PC-3 (cell line): ENCODE measurements around the gene FNDC10. TPM values are rescaled to one million over a fixed set of nuclear protein-coding genes. Genes with fewer than 3 reads are reported as not detected.

Experiments used
- ATAC-seq: fragments of 200-7000 bp; cut with Tn5 transposase; 2 replicates; pipeline ENCODE4 v1.9.1; 2020; ENCODE audit warnings: mild to moderate bottlenecking, moderate library complexity
- BruUV-seq: library from RNA; stranded (reverse); fragments of 400-500 nt; replicated peaks from 2 replicates; lab custom pipeline; 2021; lab: Mats Ljungman, UMichigan
- CTCF ChIA-PET: fragments of 300-600 bp; sonication (Branson Sonifier 250); formaldehyde crosslinking; loops from one replicate; lab custom pipeline; 2022; ENCODE audit warnings: antibody characterized with exemption; lab: Charles Lee
- POLR2A ChIA-PET: fragments of 300-600 bp; sonication (Branson Sonifier 250); formaldehyde crosslinking; loops from one replicate; lab custom pipeline; 2022; ENCODE audit warnings: antibody characterized with exemption; ENCODE audit not compliant: unreplicated experiment; lab: Charles Lee
- DNase-seq: peaks from one replicate; pipeline ENCODE4 v3.0.0-alpha.2; 2015
- H2AFZ ChIP-seq: fragments of 300-600 bp; sonication (generic); 2 replicates; pipeline ENCODE4 v1.6.0; 2016; ENCODE audit warnings: antibody characterized with exemption, low read length
- H3F3A ChIP-seq: fragments of 300-600 bp; sonication (generic); one replicate; pipeline ENCODE4 v1.6.0; 2017; ENCODE audit warnings: antibody characterized with exemption, low read length, control low read depth, mild to moderate bottlenecking; ENCODE audit not compliant: unreplicated experiment
- H3K27ac ChIP-seq: fragments of 300-600 bp; sonication (generic); 2 replicates; pipeline ENCODE4 v1.5.1; 2016; ENCODE audit warnings: mild to moderate bottlenecking, low read length
- H3K27me3 ChIP-seq: fragments of 300-600 bp; sonication (generic); 2 replicates; pipeline ENCODE4 v1.6.1; 2016; ENCODE audit warnings: low read length, mixed read lengths
- H3K36me3 ChIP-seq: fragments of 300-600 bp; sonication (generic); 2 replicates; pipeline ENCODE4 v1.6.1; 2016; ENCODE audit warnings: low read depth, mixed run types, low read length, mixed read lengths
- H3K4me1 ChIP-seq: fragments of 300-600 bp; sonication (generic); 2 replicates; pipeline ENCODE4 v1.5.1; 2016; ENCODE audit warnings: low read length; ENCODE audit not compliant: insufficient read depth
- H3K4me2 ChIP-seq: fragments of 300-600 bp; sonication (generic); 2 replicates; pipeline ENCODE4 v1.6.0; 2016; ENCODE audit warnings: low read length
- H3K4me3 ChIP-seq: fragments of 300-600 bp; sonication (generic); 2 replicates; pipeline ENCODE4 v1.5.1; 2016; ENCODE audit warnings: mild to moderate bottlenecking, low read length, mixed read lengths
- H3K79me2 ChIP-seq: fragments of 300-600 bp; sonication (generic); 2 replicates; pipeline ENCODE4 v1.6.1; 2017; ENCODE audit warnings: low read length, mixed read lengths
- H3K9ac ChIP-seq: fragments of 300-600 bp; sonication (generic); 2 replicates; pipeline ENCODE4 v1.6.0; 2016; ENCODE audit warnings: mild to moderate bottlenecking, low read length
- H3K9me2 ChIP-seq: fragments of 300-600 bp; sonication (generic); replicated peaks from 2 replicates; pipeline ENCODE4 v1.6.1; 2016; ENCODE audit warnings: mixed run types, low read length, mixed read lengths
- H3K9me3 ChIP-seq: fragments of 300-600 bp; sonication (generic); 2 replicates; pipeline ENCODE4 v1.6.1; 2016; ENCODE audit warnings: low read length, mixed read lengths
- H4K20me1 ChIP-seq: fragments of 300-600 bp; sonication (generic); 2 replicates; pipeline ENCODE4 v1.6.1; 2016; ENCODE audit warnings: low read length, mixed read lengths
- EZH2 ChIP-seq: fragments of 300-600 bp; sonication (generic); IDR thresholded peaks from one replicate; pipeline ENCODE4 v1.6.1; 2017; ENCODE audit warnings: antibody characterized with exemption, mild to moderate bottlenecking, low read length; ENCODE audit not compliant: unreplicated experiment
- EZH2phosphoT487 ChIP-seq: fragments of 300-600 bp; sonication (generic); IDR thresholded peaks from 2 replicates; pipeline ENCODE4 v1.6.1; 2018; ENCODE audit warnings: mild to moderate bottlenecking, antibody characterized with exemption, low read length, borderline replicate concordance
- intact Hi-C: fragments of 100-400 bp; cut with micrococcal nuclease; formaldehyde crosslinking; loops from 2 replicates; pipeline ENCODE4 v1.9.0; 2023
- total RNA-seq: library from RNA; depleted of rRNA; stranded (reverse); fragments of >200 nt; gene quantifications from 2 replicates; pipeline ENCODE4 v1.2.3, GENCODE V29; 2014
- TF ChIP-seq, protein P1 (sequence below): fragments of 300-600 bp; sonication (generic); conservative IDR thresholded peaks from 2 replicates; pipeline ENCODE4 v1.5.1; 2017; ENCODE audit warnings: antibody characterized with exemption, low read depth, mild to moderate bottlenecking, low read length

The FNDC10 gene
- total RNA-seq, 1 experiment from 2014 or later: 8.8 TPM

DNA sequence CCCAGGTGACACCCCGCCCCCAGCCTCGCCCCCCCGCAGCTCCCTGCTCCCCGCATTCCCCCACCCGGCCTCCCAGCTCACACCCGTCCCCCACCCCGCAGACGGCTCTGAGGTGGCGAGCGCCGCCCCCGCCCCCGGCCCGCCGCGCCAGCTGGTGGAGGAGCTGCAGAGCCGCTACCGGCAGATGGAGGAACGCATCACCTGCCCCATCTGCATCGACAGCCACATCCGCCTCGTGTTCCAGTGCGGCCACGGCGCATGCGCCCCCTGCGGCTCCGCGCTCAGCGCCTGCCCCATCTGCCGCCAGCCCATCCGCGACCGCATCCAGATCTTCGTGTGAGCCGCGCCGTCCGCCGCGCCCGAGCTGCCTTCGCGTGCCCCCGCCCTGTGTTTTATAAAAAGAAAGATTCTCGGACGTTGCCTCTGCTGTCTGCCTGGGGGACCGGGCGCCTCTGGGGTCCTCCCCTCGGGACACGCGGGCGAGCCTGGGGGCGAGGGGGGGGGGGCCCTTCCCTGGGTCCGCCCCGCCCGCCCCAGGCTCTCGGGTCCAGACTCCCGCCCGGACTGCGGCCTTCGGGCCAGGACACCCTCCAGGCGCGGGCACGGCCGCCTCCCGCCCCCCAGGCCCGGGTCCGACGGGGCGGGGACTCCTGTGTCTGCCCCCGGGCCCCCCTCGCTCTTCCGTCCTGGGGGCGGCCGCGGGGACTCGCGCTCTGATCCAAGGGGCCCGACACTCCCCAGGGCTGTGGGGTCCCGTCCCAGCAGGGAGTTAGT is 30.4 kb upstream of the FNDC10 start:
- H2AFZ ChIP-seq: no peak overlapping the region
- H4K20me1 ChIP-seq: no peaks in the 10 kb centered on the region
- H3K36me3 ChIP-seq: no peaks in the 10 kb centered on the region
- no peak overlapping the region for H3K4me3 ChIP-seq
- no peak for ATAC-seq
- H3K9ac ChIP-seq: no peak overlapping the region
- no peaks in the 10 kb centered on the region for H3K9me3 ChIP-seq
- H3K27me3 ChIP-seq: no peaks in the 10 kb centered on the region
- CTCF ChIA-PET: interaction anchor here (0.6 kb wide), 1 partner anchor 15 kb away, joined by 4 read pairs; the partner anchor contains the start of gene MIB2
- H3K27ac ChIP-seq: no peak overlapping the region
- no peaks in the 10 kb centered on the region for H3K79me2 ChIP-seq
- H3F3A ChIP-seq: no peaks in the 10 kb centered on the region
- intact Hi-C loops: no loop called here
- DNase-seq: no peak
- no peaks in the 10 kb centered on the region for H3K9me2 ChIP-seq
- no peak overlapping the region for H3K4me2 ChIP-seq
- POLR2A ChIA-PET: interaction anchor here (0.5 kb wide), 1 partner anchor 172 kb away, joined by 5 read pairs; no protein-coding TSS in a partner anchor
- H3K4me1 ChIP-seq: peaks cover 7% of the 10 kb centered on the region; the same call in 1 of the 2 replicates
- TF ChIP-seq EZH2 (no peak), EZH2phosphoT487 (no peak)
- TF ChIP-seq, protein P1, sequence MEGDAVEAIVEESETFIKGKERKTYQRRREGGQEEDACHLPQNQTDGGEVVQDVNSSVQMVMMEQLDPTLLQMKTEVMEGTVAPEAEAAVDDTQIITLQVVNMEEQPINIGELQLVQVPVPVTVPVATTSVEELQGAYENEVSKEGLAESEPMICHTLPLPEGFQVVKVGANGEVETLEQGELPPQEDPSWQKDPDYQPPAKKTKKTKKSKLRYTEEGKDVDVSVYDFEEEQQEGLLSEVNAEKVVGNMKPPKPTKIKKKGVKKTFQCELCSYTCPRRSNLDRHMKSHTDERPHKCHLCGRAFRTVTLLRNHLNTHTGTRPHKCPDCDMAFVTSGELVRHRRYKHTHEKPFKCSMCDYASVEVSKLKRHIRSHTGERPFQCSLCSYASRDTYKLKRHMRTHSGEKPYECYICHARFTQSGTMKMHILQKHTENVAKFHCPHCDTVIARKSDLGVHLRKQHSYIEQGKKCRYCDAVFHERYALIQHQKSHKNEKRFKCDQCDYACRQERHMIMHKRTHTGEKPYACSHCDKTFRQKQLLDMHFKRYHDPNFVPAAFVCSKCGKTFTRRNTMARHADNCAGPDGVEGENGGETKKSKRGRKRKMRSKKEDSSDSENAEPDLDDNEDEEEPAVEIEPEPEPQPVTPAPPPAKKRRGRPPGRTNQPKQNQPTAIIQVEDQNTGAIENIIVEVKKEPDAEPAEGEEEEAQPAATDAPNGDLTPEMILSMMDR: no peak
- no TSS peak for BruUV-seq

DNA sequence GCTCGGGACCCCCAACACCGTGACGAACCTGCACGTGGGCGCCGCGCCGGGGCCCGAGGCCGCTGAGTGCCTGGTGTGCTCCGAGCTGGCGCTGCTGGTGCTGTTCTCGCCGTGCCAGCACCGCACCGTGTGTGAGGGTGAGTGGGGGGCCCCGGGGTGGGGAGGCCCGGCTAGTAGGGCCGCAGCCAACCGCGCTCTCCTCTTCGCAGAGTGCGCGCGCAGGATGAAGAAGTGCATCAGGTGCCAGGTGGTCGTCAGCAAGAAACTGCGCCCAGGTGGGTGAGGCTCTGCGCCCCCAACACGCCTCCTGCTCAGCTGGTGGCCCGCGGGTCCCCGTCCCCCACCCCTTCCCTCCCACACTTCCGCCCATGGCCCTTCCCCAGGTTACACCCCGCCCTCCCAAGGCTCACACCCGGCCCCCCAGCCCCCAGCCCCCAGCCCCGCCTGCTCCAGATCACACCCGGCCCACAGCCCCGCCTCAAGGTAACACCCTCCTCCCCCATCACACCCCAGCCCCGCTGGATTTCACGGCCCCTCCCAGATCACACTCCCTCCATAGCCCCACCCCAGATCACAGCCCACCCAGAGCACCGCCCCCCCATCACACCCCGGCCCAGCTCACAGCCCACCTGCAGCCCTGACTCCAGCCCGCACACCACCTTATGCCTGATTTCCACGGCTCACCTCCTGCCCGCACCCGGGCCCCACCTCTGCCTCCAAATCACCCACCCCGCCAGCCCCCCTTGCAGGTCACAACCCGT is 29.7 kb upstream of the FNDC10 start:
- no peak for ATAC-seq
- Histone ChIP-seq H3K36me3 (no peaks in the 10 kb centered on the region), H3K9me3 (no peaks in the 10 kb centered on the region), H3K79me2 (no peaks in the 10 kb centered on the region), H3K9me2 (no peaks in the 10 kb centered on the region), H3K27me3 (no peaks in the 10 kb centered on the region), H3K4me3 (no peak overlapping the region), H2AFZ (no peak overlapping the region), H3F3A (no peaks in the 10 kb centered on the region), H3K4me2 (no peak overlapping the region), H3K4me1 (peaks cover 7% of the 10 kb centered on the region; the same call in 1 of the 2 replicates), H3K27ac (no peak overlapping the region), H3K9ac (no peak overlapping the region), H4K20me1 (no peaks in the 10 kb centered on the region)
- no peak for TF ChIP-seq EZH2
- TF ChIP-seq EZH2phosphoT487: no peak
- TF ChIP-seq, protein P1: no peak
- CTCF ChIA-PET: no interaction called here
- BruUV-seq: no TSS peak
- POLR2A ChIA-PET: no interaction called here
- intact Hi-C loops: no loop called here
- no peak for DNase-seq
